AG04449 (cell line): ENCODE measurements around the gene MGAT4C.

Experiments
- CTCF ChIA-PET: fragments of 350-600 bp; formaldehyde crosslinking; extraction: SDS; loops from one replicate; lab custom pipeline; 2021; ENCODE audit warnings: antibody characterized with exemption; lab: Yijun Ruan, JAX
- POLR2A ChIA-PET: fragments of 400-600, 350-600 bp; formaldehyde crosslinking; extraction: SDS; loops from one replicate; lab custom pipeline; 2020; ENCODE audit warnings: antibody characterized with exemption, inconsistent platforms; lab: Yijun Ruan, JAX
- DNase-seq: peaks from one replicate; pipeline ENCODE4 v3.0.0-alpha.2; 2010; ENCODE audit warnings: low read depth, low spot score
- H3K4me3 ChIP-seq: 2 replicates; pipeline ENCODE4 v1.5.1; 2011; ENCODE audit warnings: low read depth, mild to moderate bottlenecking, control low read depth, low read length
- TF ChIP-seq, protein P1 (sequence below): IDR thresholded peaks from one replicate; pipeline ENCODE4 v1.5.1; 2011; ENCODE audit warnings: mild to moderate bottlenecking, moderate library complexity, low read length, control low read depth, inconsistent platforms; ENCODE audit not compliant: insufficient read depth; ENCODE audit errors: missing control alignments

The MGAT4C gene

DNA sequence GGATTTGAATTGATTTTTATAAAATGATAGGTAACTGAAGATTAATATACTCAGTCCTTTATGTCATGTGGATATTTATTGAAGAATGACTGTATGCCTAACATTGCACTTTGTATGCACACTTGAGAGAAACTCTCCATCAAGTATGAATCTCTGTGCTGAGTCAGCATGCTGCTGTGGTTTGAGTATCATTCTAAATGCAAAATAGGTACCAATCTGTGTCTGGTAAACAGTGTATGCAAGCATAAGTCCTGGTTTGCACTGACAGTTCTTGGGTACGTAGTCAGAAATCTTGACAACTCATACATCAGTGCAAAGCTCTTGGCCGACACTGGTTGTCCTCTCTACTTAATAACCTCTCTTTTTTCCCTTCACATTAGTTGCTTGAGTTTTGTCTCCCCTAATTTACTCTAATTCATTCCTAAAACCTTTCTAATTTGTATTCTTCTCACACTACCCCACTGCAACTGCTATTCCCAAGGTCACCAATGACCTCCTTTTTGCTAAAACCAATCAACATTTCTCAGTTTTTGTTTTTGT is 21.8 kb downstream of the MGAT4C start:
- TF ChIP-seq, protein P1, sequence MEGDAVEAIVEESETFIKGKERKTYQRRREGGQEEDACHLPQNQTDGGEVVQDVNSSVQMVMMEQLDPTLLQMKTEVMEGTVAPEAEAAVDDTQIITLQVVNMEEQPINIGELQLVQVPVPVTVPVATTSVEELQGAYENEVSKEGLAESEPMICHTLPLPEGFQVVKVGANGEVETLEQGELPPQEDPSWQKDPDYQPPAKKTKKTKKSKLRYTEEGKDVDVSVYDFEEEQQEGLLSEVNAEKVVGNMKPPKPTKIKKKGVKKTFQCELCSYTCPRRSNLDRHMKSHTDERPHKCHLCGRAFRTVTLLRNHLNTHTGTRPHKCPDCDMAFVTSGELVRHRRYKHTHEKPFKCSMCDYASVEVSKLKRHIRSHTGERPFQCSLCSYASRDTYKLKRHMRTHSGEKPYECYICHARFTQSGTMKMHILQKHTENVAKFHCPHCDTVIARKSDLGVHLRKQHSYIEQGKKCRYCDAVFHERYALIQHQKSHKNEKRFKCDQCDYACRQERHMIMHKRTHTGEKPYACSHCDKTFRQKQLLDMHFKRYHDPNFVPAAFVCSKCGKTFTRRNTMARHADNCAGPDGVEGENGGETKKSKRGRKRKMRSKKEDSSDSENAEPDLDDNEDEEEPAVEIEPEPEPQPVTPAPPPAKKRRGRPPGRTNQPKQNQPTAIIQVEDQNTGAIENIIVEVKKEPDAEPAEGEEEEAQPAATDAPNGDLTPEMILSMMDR = no peak
- no peak overlapping the region for H3K4me3 ChIP-seq
- CTCF ChIA-PET = interaction anchor here (0.7 kb wide), 1 partner anchor 1011 kb away, joined by 3 read pairs; no protein-coding TSS in a partner anchor

DNA sequence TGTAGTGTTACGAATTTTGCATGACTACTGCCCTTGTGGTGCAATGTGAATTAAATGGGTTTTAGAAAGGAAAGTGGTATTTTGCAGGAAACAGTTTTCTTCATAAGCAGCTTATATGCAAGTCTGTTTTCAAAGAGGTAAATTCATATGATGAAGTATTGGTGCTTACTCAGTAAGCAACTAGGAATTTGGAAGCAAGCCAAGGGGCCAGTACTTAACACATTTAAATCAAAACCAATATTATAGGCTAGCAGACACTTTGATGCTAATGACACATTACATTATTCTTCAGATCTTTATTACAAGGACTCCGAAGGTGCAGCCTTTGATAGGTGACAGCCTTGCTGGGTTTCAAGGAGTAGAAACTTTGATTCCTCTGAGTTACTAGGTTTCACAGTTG is 23.1 kb downstream of the MGAT4C start:
- no peak overlapping the region for H3K4me3 ChIP-seq
- ChIA-PET POLR2A (no interaction called here), CTCF (no interaction called here)
- TF ChIP-seq, protein P1 = no peak
- no peak for DNase-seq

More for the DNA sequence above, 21.8 kb downstream of the MGAT4C start:
- POLR2A ChIA-PET = no interaction called here
- no peak for DNase-seq

DNA sequence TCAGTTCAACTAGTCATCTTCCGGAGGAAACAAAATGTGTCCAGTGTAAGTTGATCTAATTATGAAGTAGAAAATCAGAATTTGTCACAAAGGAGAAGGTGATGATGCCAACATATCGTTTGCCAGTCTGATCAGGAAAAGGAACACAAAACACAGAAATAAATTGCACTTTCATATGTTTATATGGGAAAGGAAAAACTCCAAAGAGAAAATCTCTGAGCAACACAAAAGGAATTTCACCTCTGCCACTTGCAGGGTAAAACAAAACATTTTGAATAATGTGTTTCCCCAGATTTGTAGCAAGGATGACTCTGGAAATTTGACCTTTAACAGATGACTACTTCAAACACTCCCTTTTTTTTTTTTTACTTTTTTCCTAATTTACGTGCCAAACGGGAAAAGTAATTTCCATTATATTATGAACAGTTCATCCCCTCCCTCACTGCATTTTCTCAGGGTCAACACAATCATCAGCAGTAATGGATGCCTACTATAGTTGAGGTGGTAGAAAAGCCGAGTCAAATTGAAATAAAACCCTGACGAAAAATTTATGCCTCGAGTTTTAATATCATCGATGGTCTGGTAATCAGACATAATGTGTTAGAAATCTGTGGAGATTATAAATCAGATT is 25.6 kb downstream of the MGAT4C start:
- TF ChIP-seq, protein P1 = no peak
- POLR2A ChIA-PET = no interaction called here
- no peak for DNase-seq
- H3K4me3 ChIP-seq = no peak overlapping the region
- CTCF ChIA-PET = no interaction called here

DNA sequence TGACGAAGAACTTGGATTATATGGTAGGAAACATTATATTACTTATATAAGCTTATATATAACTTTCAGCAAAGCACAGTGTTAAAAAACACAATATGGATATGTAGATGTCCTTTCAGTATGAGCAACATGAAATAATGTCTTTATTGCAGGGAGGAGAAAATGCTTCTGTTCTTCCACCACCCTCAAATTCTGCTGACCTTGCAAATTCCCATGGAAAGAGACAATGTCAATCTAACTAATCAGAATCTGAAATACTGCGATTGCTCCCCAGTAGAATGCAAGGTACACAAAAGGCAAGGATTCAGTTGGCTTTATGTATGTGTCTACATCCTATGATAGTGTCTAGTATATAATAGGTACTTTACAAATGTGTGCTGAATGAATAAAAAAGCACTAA is 26.4 kb downstream of the MGAT4C start:
- CTCF ChIA-PET = no interaction called here
- TF ChIP-seq, protein P1 = no peak
- H3K4me3 ChIP-seq = no peak overlapping the region
- POLR2A ChIA-PET = no interaction called here
- no peak for DNase-seq

DNA sequence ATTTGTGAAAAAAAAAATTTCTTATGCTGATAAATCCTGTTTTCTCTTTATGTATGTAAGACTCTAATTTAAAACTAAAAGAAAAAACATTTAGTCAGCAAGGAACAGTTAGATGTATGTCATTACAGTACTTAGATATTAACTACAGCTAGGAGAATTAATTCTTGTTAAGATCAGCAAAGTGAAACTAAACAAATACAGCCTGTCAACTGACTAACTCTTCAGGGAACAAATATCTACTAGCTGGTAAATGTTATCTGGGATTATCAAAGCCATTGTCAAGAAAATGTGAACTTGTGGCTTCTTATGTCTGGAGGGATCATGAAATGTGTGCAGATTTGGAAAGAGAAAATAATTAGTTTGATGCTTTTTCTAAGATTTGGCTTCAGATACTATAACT is 27.5 kb downstream of the MGAT4C start:
- no peak for DNase-seq
- no peak overlapping the region for H3K4me3 ChIP-seq
- ChIA-PET CTCF (no interaction called here), POLR2A (no interaction called here)
- TF ChIP-seq, protein P1 = no peak

DNA sequence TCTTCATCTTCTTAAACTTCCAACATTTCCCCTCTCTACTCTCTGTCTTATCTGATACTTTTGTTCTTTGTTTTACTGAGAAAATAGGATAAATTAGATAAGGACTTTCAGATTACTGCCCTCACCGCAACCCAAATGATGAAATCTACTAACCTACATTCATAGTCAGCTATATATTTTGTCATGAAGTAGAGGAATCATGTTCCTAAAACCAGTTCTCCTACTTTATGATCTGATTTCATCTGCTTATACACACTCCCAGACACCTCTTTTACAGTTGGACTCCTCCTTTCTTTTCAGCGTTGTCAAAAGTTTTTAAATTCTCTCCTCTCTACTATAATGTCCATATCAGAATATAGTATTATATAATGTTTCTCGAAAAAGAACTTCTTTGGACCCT is 29.7 kb downstream of the MGAT4C start:
- POLR2A ChIA-PET = no interaction called here
- DNase-seq = no peak
- no peak overlapping the region for H3K4me3 ChIP-seq
- TF ChIP-seq, protein P1 = no peak
- CTCF ChIA-PET = no interaction called here
